ENCODE results near the gene TNK2.
"Not testable (repeated sequence)": the region's sequence is repeated elsewhere in the genome, so short reads cannot be mapped to it uniquely, and the experiment has no call there.

DNA sequence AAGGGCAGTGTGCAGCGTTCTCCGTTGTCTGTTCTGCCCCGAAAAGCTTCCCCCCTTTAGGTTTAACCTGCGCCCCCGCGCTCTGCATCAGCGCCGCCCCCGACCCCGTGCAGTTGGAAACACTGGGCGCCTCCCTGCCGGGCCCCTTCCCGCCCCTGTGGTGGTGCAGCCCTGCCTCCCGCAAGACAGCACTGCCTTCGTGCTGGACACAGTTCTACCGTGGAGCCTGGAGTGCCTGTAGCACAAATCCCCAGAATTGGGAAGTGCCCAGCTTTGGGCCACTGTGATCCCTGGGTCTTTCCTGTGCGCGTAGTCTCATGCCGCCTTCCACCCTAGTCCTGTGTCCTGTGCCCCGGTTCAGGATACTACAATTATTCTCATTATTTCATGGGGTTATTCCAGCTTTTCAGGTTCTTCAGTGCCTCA is 47.1 kb upstream of the TNK2 start:
- TF ChIP-seq, protein P1, sequence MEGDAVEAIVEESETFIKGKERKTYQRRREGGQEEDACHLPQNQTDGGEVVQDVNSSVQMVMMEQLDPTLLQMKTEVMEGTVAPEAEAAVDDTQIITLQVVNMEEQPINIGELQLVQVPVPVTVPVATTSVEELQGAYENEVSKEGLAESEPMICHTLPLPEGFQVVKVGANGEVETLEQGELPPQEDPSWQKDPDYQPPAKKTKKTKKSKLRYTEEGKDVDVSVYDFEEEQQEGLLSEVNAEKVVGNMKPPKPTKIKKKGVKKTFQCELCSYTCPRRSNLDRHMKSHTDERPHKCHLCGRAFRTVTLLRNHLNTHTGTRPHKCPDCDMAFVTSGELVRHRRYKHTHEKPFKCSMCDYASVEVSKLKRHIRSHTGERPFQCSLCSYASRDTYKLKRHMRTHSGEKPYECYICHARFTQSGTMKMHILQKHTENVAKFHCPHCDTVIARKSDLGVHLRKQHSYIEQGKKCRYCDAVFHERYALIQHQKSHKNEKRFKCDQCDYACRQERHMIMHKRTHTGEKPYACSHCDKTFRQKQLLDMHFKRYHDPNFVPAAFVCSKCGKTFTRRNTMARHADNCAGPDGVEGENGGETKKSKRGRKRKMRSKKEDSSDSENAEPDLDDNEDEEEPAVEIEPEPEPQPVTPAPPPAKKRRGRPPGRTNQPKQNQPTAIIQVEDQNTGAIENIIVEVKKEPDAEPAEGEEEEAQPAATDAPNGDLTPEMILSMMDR (IDR thresholded peaks at IDR 0.05 in 4 of 5, conservative IDR thresholded peaks at IDR 0.05 in 1 of 5): not testable (repeated sequence)
- not testable (repeated sequence) for TF ChIP-seq POLR2A (IDR thresholded peaks at IDR 0.05)

Data from gastrocnemius medialis (tissue), 4 donors.